ENCODE results near the gene ANKH. TPM values are rescaled to one million over a fixed set of nuclear protein-coding genes. Genes with fewer than 3 reads are reported as not detected.

ANKH gene
- total RNA-seq, 6 donors from 2014 or later = 17.2 to 66.7 (median 24.5) TPM

DNA sequence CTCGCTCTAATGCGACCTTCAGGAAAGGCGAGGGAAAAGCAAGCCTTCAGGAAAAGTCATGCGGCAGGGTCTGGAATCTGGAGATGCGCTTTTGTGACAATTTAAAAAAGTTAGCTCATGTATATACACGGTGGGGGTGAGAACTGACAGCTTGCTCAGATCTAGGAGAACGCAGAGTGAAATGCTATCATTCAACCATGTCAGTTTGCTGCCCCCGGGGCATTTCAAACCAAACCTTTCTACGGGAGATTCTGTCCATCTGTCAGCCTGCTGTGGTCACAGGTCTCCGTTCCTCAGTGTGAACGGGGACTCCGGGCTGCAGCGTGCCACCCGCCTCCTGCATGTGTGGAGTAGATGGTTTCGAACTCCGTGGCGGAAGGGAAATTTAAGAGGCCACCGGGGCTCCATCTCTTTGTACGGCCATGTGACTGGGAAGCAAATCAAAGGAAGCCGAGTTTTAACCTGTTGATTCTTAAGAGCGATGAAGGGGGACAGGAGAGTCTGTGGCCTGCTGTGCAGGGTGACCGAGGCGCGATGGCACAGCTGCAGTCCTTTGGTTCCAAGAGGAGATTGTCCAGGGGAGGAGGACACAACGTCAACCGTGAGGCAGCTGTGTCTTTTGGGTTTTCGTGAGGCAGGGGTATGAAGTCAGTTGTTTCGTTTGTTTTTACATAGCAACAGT lies 161.1 kb downstream of the ANKH start:
- Histone ChIP-seq H3K9me3 (no peaks in the 10 kb centered on the region), H3K27me3 (no peaks in the 10 kb centered on the region), H3K4me3 (no peak overlapping the region), H3K36me3 (peaks cover 11 to 94% (median 58%) of the 10 kb centered on the region in 4 donors), H3K27ac (no peak overlapping the region), H3K4me1 (peaks cover 0 to 5% (median 1%) of the 10 kb centered on the region in 4 donors)
- 96% methylated on average over 28 of the region's 28 CpGs for WGBS, 2 donors
- TF ChIP-seq POLR2A (IDR thresholded peaks at IDR 0.05) (no peak), POLR2AphosphoS5 (IDR thresholded peaks at IDR 0.05) (no peak), EP300 (IDR thresholded peaks at IDR 0.05) (no peak)
- TF ChIP-seq, protein P1, sequence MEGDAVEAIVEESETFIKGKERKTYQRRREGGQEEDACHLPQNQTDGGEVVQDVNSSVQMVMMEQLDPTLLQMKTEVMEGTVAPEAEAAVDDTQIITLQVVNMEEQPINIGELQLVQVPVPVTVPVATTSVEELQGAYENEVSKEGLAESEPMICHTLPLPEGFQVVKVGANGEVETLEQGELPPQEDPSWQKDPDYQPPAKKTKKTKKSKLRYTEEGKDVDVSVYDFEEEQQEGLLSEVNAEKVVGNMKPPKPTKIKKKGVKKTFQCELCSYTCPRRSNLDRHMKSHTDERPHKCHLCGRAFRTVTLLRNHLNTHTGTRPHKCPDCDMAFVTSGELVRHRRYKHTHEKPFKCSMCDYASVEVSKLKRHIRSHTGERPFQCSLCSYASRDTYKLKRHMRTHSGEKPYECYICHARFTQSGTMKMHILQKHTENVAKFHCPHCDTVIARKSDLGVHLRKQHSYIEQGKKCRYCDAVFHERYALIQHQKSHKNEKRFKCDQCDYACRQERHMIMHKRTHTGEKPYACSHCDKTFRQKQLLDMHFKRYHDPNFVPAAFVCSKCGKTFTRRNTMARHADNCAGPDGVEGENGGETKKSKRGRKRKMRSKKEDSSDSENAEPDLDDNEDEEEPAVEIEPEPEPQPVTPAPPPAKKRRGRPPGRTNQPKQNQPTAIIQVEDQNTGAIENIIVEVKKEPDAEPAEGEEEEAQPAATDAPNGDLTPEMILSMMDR (IDR thresholded peaks at IDR 0.05) = no peak
- DNase-seq (no peak), ATAC-seq (ENCODE audit: low FRiP score in 2 of 2) (no peak)

- no peak for DNase-seq
- ATAC-seq (ENCODE audit: low FRiP score in 2 of 2) = no peak
- 89 to 95% methylated on average over 5 of the region's 5 CpGs for WGBS, 2 donors
These were observed 163.0 kb downstream of the ANKH start for GRCh38 chr5:14708551-14708950.

GRCh38 chr5:14707811-14708390 lies 163.7 kb downstream of the ANKH start:
- Histone ChIP-seq H3K9me3 (no peaks in the 10 kb centered on the region), H3K27ac (no peak overlapping the region), H3K4me1 (peaks cover 0 to 5% (median 0%) of the 10 kb centered on the region in 4 donors), H3K4me3 (no peak overlapping the region), H3K27me3 (no peaks in the 10 kb centered on the region), H3K36me3 (peaks cover 8 to 87% (median 41%) of the 10 kb centered on the region in 4 donors)
- WGBS, 2 donors = 91 to 95% methylated on average over 9 of the region's 9 CpGs
- no peak for DNase-seq
- TF ChIP-seq POLR2AphosphoS5 (IDR thresholded peaks at IDR 0.05) (no peak), POLR2A (IDR thresholded peaks at IDR 0.05) (no peak), EP300 (IDR thresholded peaks at IDR 0.05) (no peak)
- TF ChIP-seq, protein P1 (IDR thresholded peaks at IDR 0.05) = no peak
- ATAC-seq (ENCODE audit: low FRiP score in 2 of 2) = no peak

More at GRCh38 chr5:14708551-14708950, 163.0 kb downstream of the ANKH start:
- Histone ChIP-seq H3K4me3 (no peak overlapping the region), H3K9me3 (no peaks in the 10 kb centered on the region), H3K36me3 (peaks cover 11 to 88% (median 46%) of the 10 kb centered on the region in 4 donors), H3K4me1 (peaks cover 0 to 5% (median 0%) of the 10 kb centered on the region in 4 donors), H3K27ac (no peak overlapping the region), H3K27me3 (no peaks in the 10 kb centered on the region)
- TF ChIP-seq POLR2A (IDR thresholded peaks at IDR 0.05) = no peak
- TF ChIP-seq, protein P1 (IDR thresholded peaks at IDR 0.05) = no peak
- TF ChIP-seq POLR2AphosphoS5 (IDR thresholded peaks at IDR 0.05) = no peak
- no peak for TF ChIP-seq EP300 (IDR thresholded peaks at IDR 0.05)

DNA sequence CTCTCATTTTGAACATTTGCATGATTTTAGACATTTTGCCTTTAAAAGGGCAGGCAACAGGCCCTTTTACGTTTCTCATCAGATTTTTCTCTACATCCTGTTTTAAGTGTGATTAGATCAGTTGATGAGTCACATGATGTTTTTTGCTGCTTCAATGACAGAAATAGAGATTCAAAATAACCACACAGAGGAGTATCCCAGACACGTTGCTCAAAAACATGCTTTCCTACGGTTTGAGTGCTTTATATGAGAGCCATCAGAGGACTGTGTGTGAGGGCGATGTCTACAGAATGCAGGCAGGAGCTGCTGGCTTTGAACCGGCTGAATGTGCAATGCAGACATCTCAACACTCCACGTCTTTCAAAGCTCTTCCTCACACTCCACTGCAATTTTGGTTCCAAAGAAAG lies 165.0 kb downstream of the ANKH start:
- Histone ChIP-seq H3K27ac (peak overlapping the region in 2 of 4 donors; percentile 29), H3K4me1 (peaks cover 0 to 5% (median 0%) of the 10 kb centered on the region in 4 donors), H3K27me3 (no peaks in the 10 kb centered on the region), H3K9me3 (no peaks in the 10 kb centered on the region), H3K4me3 (no peak overlapping the region), H3K36me3 (peaks cover 4 to 76% (median 31%) of the 10 kb centered on the region in 4 donors)
- peak in 1 of 2 donors; percentile 34 for ATAC-seq (ENCODE audit: low FRiP score in 2 of 2)
- TF ChIP-seq EP300 (IDR thresholded peaks at IDR 0.05) (no peak), POLR2AphosphoS5 (IDR thresholded peaks at IDR 0.05) (no peak), POLR2A (IDR thresholded peaks at IDR 0.05) (no peak)
- TF ChIP-seq, protein P1 (IDR thresholded peaks at IDR 0.05) = no peak
- WGBS, 2 donors = 49 to 55% methylated on average over 6 of the region's 6 CpGs
- DNase-seq = no peak
